ENCODE measurements around the gene SLC6A15. TPM values are rescaled to one million over a fixed set of nuclear protein-coding genes. Genes with fewer than 3 reads are reported as not detected.

Gene SLC6A15
- total RNA-seq (2014; rRNA removed; shearing (Covaris generic)): 24.4 and 26.2 TPM in 2 replicates

DNA sequence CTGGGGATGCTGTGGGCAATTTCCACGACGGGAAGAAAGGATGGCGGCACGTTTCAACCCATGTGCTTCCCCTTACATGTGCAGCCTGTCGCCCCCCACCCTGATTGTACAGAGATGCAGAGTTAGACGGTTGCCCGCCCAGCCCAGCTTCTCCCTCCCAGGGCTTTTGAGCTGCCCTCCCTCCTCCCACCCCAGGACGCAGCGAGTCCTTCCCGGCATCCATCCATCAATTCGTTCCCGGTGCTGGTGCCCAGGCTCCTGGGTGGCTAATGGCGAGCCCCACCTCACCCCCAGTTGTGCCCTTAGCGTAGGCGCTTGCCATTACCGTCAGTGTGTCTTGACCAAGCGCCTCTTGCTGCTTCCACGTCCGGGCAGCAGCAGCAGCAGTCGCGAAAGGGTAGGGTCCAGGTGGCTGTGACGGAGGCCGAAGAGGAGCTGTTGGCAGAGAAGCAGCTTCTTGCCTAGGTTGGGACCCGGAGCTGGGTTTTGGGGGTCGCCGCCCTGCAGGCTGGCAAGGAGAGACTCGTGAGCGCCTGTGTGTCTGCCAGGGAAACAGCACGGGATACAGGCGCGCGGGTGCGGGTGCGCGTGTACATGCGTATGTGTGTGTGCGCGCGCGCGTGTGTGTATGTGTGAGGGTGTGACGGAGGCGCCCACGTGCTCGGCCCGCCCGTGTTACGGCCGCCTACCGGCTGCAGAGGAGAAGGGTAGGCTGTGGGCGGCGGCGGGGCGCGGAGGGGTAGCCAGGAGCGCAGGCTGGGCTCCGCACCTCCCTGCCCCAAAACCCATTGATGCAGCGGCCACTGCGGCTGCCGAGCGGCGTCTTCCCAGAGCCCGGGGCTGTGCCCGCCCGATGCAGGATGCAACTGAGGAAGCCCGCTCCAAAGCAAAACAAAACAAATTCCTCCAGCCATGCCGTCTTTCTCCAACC is at the start of gene SLC6A15:
SLC6A15 (minus strand) TSS at position 602 of the 931 bp plus-strand sequence. CDS start 20,679 bp downstream, outside the sequence.
- DNase-seq: peak; percentile 88 to 90
- Histone ChIP-seq H3K4me3 (peak within 1 kb of the TSS; percentile 82), H3K36me3 (no peaks in the 10 kb centered on the region), H3K27ac (peak within 1 kb of the TSS; percentile 72), H3K27me3 (no peaks in the 10 kb centered on the region), H3K4me1 (no peaks in the 10 kb centered on the region), H3K9me3 (replicated peaks) (no peaks in the 10 kb centered on the region)

DNA sequence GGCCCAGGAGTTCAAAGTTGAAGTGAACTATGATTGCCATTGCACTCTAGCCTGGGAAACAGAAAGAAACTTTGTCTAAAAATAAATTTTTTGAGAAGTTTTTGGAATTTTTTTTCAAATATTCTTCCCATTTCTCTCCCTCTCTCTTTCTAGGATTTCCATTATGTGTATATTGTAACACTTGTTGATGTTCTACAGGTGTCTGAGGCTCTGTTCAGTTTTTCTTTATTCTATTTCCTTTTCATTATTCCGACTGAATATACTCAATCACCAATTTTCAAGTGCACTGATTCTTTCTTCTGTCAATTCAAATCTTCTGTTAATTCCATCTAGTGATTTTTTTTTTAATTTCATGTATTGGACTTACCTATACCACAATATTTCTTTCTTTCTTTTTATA is 48.3 kb upstream of the SLC6A15 start:
- Histone ChIP-seq H3K4me3 (no peak overlapping the region), H3K36me3 (no peaks in the 10 kb centered on the region), H3K27me3 (no peaks in the 10 kb centered on the region), H3K9me3 (replicated peaks) (no peaks in the 10 kb centered on the region), H3K4me1 (no peaks in the 10 kb centered on the region), H3K27ac (no peak overlapping the region)
- DNase-seq: no peak

DNA sequence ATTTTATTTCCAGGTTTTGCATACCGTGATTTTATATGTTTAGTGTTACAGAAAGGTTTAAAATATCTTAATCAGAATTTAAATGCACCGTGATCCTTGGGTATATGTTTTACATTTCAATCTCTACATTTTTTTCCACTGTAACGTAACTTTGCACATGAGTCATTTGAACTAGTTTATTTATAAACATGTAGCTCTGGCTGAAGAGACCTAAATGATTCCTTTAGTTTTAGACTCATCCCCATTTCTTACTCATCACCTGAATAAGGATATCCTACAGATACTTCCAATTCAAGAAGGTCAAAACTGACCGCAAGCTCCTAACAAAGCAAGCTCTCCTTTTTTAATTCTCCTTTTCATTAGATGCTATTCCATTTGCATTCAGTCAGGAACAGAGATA is 42.7 kb upstream of the SLC6A15 start:
- no peak for DNase-seq
- no peak overlapping the region for H3K27ac ChIP-seq

DNA sequence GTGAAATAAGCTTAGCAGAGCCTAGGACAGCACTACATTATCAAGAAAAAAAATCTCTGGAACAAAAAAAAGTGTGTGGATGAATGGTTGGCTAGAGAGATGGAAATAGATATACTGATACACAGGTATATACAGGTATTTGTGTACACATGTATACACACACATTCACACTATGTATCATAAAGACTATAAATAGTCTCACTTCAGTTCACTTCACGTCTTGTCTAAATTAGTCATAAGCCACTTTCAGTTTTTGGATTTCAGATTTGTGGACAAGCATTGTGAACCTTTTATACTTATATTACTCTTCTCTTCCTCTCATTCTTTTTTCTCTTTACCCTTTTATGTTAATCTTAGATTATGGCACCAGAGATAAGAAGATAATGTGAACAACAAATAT is 41.8 kb upstream of the SLC6A15 start:
- H3K27me3 ChIP-seq: no peaks in the 10 kb centered on the region
- H3K27ac ChIP-seq: no peak overlapping the region
- no peak for DNase-seq
- no peak overlapping the region for H3K4me3 ChIP-seq
- H3K4me1 ChIP-seq: no peaks in the 10 kb centered on the region
- no peaks in the 10 kb centered on the region for H3K9me3 ChIP-seq (replicated peaks)
- no peaks in the 10 kb centered on the region for H3K36me3 ChIP-seq

More for the DNA sequence above, 42.7 kb upstream of the SLC6A15 start:
- H3K27me3 ChIP-seq: no peaks in the 10 kb centered on the region
- no peaks in the 10 kb centered on the region for H3K9me3 ChIP-seq (replicated peaks)
- no peaks in the 10 kb centered on the region for H3K36me3 ChIP-seq
- no peaks in the 10 kb centered on the region for H3K4me1 ChIP-seq
- H3K4me3 ChIP-seq: no peak overlapping the region

DNA sequence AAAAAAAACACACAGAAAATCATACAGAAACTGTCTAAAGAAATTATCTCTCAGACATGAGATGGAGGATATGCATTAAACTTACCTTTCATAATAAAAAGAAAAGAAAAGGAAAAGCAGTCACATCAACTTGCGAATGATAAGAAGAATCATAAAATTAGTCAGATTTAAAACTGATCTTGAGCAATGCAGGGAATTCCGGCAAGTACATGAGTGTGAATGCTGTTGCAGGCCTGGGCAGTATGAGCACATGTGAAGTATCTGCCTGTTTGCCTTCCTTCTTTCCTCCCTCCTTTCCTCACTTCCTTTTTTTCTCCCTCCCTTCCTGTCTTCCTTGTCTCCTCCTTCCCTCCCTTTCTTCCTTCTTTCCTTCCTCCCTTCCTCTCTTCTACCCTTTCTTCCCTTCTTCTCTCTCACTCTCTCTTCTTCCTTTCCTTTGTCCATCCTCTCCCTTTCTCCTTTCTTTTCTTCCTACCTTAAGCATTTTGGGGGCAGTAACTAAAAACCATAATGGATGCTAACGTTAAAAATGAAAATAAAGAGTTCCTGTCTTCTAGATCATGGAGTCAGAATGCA is 38.5 kb upstream of the SLC6A15 start:
- no peaks in the 10 kb centered on the region for H3K4me1 ChIP-seq
- DNase-seq: no peak
- no peak overlapping the region for H3K4me3 ChIP-seq
- H3K27ac ChIP-seq: no peak overlapping the region
- H3K36me3 ChIP-seq: no peaks in the 10 kb centered on the region
- H3K9me3 ChIP-seq (replicated peaks): no peaks in the 10 kb centered on the region
- no peaks in the 10 kb centered on the region for H3K27me3 ChIP-seq

DNA sequence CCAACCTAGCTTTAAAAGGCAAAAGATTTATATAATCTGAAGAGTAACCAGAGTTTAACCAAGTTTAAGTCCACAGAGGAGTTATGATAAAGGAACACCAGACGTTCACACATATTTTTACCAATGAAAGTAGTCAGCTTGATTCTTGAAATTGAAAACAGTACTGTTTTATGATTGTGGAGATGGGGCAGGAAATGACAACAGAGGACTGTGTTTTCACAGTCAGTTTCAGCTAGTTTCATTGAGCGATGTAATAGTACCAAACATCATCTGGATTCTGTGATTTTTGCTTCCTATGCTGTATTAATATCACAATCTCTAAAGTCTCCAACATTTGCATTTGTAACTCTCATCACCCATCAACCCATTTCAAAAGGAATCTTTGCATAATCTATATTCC is 34.2 kb upstream of the SLC6A15 start:
- Histone ChIP-seq H3K27me3 (no peaks in the 10 kb centered on the region), H3K27ac (no peak overlapping the region), H3K4me1 (no peaks in the 10 kb centered on the region), H3K36me3 (no peaks in the 10 kb centered on the region), H3K4me3 (no peak overlapping the region), H3K9me3 (replicated peaks) (no peaks in the 10 kb centered on the region)
- DNase-seq: no peak

DNA sequence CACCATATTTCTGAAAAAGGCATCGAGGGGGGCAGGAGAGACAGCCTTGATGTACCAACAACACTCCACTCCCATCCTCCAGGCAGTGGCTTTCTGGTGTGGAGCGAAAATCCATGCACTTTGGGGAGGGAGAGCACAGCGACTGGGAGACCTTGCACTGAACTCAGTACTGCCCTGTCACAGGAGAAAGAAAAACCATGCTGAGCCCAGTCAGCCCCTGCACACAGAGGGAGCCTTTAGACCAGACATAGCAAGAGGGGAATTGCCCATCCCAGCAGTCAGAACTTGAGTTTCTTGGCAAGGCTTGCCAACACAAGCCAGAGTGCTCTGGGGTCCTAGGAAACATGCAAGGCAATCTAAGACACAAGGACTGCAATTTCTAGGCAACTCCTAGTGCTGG is 24.8 kb upstream of the SLC6A15 start:
- Histone ChIP-seq H3K4me1 (no peaks in the 10 kb centered on the region), H3K9me3 (replicated peaks) (no peaks in the 10 kb centered on the region), H3K4me3 (no peak overlapping the region), H3K36me3 (no peaks in the 10 kb centered on the region), H3K27ac (no peak overlapping the region), H3K27me3 (no peaks in the 10 kb centered on the region)
- no peak for DNase-seq

DNA sequence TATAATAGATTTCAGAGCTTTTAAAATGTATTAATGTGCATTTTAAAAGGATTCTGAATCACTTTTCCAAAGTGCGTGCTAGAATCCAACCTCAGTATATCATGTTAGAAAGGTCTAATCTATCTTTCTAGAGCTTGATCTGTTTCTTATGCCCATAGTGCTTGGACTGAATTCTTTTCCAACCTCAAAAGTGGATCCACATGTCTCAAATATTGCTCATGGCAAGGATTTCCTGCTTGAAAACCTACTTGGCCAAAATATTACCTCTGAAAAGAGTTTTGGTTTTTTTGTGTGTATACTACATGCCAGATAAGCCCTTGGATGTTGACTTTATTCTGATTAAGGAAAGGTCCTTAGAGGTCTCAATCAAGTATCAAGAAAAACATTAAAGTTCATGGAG is 16.9 kb upstream of the SLC6A15 start:
- Histone ChIP-seq H3K27me3 (no peaks in the 10 kb centered on the region), H3K9me3 (replicated peaks) (no peaks in the 10 kb centered on the region), H3K4me3 (no peak overlapping the region), H3K27ac (no peak overlapping the region), H3K36me3 (no peaks in the 10 kb centered on the region), H3K4me1 (no peaks in the 10 kb centered on the region)
- no peak for DNase-seq

DNA sequence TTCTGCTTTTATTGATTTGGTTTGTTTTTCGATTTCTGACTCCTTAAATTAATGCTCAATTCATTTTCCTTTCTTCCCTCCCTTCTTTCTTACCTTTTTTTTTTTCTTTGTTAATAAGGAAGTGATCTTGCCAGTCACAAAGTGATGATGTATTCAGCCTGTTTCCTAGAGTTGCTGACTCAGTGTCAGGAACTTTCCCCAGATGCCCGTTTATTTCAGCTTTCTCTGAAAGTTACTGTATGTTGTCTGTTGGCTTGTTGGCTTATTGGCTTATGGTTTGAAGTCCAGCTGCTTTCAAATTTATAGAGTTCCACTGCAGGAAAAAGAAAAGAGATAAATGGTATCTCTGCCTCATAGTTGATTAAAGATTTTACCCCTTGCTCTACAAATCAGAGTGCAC is 12.4 kb upstream of the SLC6A15 start:
- no peak for DNase-seq
- Histone ChIP-seq H3K27ac (no peak overlapping the region), H3K4me1 (no peaks in the 10 kb centered on the region), H3K27me3 (no peaks in the 10 kb centered on the region), H3K4me3 (no peak overlapping the region), H3K36me3 (no peaks in the 10 kb centered on the region), H3K9me3 (replicated peaks) (no peaks in the 10 kb centered on the region)

DNA sequence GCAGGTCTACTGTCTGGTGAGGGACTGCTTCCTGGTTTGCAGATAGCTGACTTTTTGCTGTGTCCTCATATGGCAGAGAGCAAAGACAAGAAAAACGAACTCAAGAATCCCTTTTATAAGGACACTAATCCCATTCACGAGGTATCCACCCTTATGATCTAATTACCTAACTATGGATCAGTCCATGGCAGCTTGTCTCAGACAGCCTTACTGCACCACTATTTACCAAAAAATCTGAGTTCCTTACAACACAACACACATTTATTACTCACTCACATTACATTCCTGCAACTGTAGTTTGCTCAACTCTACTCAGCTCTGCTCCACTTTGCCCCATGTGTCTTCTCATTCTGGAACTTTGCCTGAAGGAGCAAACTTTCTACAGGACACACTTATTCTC is 10.1 kb upstream of the SLC6A15 start:
- Histone ChIP-seq H3K36me3 (no peaks in the 10 kb centered on the region), H3K4me3 (no peak overlapping the region)
- no peak for DNase-seq

DNA sequence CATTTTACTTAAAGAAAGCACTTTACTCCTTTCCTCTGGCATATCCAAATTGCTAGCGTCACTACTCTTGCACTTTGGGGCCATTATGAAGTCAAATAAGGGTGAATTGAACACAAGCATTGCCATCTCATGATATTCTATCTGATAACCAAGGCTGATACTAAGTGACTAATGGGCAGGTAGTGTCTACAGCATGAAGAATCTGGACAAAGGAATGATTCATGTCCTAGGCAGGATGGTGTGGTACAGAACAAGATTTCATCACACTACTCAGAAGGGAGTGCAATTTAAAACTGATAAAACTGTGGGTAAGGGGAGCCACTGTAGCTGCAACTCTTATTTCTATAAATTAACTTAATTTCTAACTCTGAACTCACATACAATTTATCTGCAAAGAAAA is 7.7 kb upstream of the SLC6A15 start:
- H3K27ac ChIP-seq: no peak overlapping the region
- H3K4me1 ChIP-seq: no peaks in the 10 kb centered on the region
- H3K36me3 ChIP-seq: no peaks in the 10 kb centered on the region
- no peak overlapping the region for H3K4me3 ChIP-seq
- no peaks in the 10 kb centered on the region for H3K27me3 ChIP-seq
- DNase-seq: no peak
- H3K9me3 ChIP-seq (replicated peaks): no peaks in the 10 kb centered on the region

More for the DNA sequence above, 10.1 kb upstream of the SLC6A15 start:
- Histone ChIP-seq H3K4me1 (no peaks in the 10 kb centered on the region), H3K27me3 (no peaks in the 10 kb centered on the region), H3K27ac (no peak overlapping the region), H3K9me3 (replicated peaks) (no peaks in the 10 kb centered on the region)

DNA sequence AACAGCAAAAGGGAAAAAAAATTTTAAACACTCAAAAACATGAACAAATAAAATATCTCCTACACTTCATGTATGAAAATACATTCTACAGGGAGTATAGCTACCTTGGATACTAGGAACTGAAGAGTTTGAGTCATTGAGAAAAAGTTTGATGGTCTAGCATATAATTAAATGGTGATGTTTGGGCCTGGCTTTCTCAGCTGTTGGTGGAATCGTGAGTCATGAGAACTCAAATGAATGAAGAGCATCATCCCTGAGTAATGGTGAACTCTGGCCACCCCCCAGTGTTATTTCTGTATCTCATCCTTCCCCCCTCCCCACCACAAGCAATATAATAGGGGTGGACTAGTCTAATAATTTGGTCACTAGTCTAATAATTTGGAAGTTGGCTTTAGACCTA is 6.7 kb upstream of the SLC6A15 start:
- H3K4me1 ChIP-seq: no peaks in the 10 kb centered on the region
- H3K36me3 ChIP-seq: no peaks in the 10 kb centered on the region
- DNase-seq: no peak
- no peaks in the 10 kb centered on the region for H3K27me3 ChIP-seq
- no peak overlapping the region for H3K27ac ChIP-seq
- no peak overlapping the region for H3K4me3 ChIP-seq
- H3K9me3 ChIP-seq (replicated peaks): no peaks in the 10 kb centered on the region

DNA sequence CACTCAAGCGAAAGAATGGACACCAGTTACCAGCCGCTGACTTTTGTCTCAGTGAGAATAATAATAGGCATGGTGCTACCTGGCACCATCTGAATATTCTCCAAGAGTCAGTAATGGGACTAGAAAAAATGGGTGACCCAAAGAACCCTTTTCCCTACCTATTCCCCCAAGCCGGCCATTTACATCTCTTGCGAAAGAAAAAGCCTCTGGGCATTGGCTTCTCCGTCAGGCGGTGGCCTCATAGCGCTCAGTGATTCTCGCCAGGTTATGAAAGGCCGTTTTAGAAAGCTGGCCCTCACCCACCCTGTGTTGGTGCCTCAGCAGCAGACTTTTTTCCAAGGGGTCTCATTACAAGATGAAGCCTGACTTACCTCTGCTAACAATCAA is 523 bp upstream of the SLC6A15 start:
- Histone ChIP-seq H3K27ac (peak overlapping the region; percentile 72), H3K4me1 (no peaks in the 10 kb centered on the region), H3K27me3 (no peaks in the 10 kb centered on the region), H3K9me3 (replicated peaks) (no peaks in the 10 kb centered on the region), H3K4me3 (peak overlapping the region; percentile 82), H3K36me3 (no peaks in the 10 kb centered on the region)
- DNase-seq: peak; percentile 40 to 68

DNA sequence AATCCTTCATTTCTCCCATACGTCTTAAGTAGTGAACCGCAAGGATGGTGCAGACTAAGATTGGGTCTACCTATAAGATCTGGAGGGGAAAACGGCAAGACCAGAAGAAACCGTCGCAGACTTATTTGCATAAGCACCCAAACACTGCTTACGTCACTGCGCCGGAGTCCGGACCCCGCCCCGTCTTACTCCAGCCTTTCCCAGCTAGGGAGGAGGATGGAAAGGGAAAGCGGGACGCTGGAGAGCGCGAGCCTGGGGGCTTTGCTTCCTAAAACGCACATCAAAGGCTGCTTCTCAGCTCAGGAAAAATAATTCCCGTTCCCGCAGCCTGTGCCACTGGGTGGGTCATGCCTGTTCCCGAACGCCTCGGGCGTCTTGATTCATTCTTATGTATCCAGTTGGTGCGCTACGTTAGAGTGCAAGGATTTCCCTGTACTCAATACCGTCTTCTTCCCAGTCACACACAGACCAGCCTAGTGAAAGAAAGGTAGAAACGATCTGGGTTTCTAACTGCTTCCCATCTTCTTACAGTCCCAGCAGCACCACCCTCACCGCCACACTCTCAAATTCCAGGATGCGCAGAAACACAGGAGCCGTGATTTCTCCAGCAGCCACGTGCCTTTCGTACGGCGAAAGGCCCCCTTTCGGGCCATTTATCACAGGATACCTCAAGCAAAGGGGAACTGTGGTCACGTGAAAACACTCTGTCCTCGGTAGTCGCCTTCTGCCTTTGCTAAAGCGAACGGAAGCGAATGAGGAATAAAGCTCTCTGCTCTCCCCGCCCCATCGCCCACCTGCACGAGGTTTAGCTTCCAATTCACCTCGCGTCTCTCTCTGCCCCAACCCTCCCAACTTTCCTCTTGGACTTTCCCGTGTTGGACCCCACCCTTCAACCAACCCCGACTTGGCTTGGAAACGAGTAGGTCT is 1.1 kb downstream of the SLC6A15 start:
- H3K4me1 ChIP-seq: no peaks in the 10 kb centered on the region
- DNase-seq: peak; percentile 82 to 84
- no peaks in the 10 kb centered on the region for H3K9me3 ChIP-seq (replicated peaks)
- peak overlapping the region; percentile 72 for H3K27ac ChIP-seq
- H3K36me3 ChIP-seq: no peaks in the 10 kb centered on the region
- H3K27me3 ChIP-seq: no peaks in the 10 kb centered on the region
- peak overlapping the region; percentile 82 for H3K4me3 ChIP-seq
